Stimulated activated CD8-positive, alpha-beta memory T cell treated with anti-CD3 and anti-CD28 coated beads, Interleukin-7, amount 100 ng/mL, for 4 hours (primary cell): Measurements from ENCODE around the gene MED27.

ENCODE experiments used
- DNase-seq, 2 donors: peaks; one replicate each; pipeline ENCODE4 v3.0.0-alpha.2; 2020; ENCODE audit warnings: low read depth in 2 of 2

Gene MED27

DNA sequence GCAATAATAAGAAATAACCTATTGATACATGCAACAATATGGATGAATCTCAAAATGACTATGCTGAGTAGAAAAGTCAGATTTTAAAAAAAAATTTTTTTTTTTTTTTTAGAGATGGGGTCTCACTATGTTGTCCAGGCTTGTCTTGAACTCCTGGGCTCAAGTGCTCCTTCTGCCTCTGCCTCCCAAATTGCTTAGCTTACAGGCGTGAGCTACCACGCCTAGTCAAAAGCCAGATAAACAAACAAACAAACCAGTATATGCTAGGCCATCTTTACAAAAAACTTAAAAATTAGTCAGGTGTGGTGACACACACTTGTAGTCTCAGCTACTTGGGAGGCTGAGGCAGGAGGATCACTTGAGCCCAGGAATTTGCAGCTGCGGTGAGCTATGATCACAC is 79.0 kb downstream of the MED27 start:
- no peak for DNase-seq

DNA sequence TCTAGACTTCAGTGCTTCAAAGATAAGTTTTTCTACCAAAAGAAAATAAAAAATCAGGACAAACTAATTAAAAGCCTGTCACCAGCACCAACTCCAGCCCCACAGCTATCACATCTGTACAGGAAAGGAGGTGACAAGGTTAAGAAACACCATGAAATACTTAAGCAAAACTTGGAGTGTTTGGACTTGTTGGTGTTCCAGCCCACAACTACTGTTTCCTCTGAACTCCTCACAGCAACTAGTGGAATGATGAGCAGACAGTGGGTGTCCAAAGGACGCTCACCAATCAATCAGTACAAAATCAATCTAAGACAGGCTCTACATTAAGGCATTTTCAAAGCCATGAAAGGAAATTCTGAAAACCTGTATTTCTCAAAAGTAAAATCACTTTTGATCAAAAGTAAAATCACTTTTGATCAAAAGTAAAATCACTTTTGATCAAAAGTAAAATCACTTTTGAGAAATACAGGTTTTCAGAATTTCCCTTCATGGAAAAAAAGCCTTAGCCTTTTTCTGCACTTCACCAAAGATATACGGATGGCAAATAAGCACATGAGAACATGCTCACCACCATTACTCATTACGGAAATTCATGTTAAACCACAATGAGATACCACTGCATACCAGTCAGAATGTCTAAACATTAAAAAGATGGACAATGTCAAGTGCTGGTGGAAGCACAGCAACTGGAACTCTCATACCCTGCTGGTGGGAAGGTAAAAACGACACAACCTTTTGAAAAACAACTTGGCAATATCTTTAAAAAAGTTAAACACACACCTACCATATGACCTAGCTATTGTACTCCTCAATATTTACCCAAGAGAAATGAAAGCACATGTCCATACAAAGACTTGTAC is 79.7 kb downstream of the MED27 start:
- DNase-seq, result no peak

DNA sequence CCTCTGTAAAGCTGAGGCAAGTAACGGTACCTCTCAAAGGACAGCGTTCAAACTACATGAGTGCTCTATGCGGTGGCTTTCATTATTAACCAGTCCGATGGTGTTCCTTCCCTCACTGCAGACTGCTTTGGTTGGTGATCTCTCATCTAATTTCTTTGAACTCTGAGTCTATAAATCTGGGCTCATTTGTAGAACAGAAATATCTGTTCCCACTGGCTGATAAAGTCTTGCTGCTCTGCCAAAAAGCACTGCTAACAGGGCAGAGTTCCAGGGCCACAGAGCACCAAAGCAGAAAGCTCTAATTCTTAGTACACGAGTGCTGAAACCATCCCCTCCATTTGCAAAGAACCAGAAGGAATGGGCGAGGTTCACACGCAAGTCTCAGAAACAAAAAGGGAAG is 81.9 kb downstream of the MED27 start:
- DNase-seq, result no peak

DNA sequence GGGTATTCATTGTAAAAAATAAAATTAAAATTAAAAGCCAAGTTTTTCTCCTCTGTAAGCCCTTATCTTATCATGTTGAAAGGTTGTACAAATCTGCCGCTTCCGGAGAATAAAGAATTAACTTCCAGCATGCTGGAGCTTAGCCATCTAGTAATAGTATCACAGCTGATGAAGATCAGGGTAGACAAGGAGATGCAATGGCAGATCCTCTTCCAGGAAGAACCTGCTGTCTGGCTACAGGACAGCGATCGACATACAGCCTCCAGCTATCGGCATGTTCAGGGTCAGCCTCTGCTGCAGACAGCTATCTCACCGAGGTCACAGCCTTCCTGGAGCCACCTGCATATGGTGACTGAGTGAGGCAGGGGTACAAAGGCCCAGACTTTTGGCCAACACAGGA is 82.6 kb downstream of the MED27 start:
- no peak for DNase-seq

DNA sequence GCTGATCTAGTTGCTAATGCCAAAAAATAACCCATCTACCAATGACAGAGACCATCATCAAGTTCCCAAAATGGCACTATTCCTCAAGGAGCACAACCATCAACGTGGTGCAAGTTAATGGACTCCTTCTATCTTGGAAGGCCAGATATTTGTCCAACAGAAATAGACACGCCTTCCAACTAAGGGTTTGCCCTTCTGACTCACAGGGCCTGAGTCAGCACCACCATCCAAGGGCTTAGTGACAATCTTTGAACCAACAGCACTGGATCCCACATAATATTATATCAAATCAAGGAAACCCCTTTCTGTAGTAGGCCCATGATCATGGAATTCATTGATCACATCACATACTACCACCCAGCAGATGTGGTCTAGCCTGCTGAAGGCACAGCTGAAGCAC is 84.3 kb downstream of the MED27 start:
- DNase-seq, result no peak

DNA sequence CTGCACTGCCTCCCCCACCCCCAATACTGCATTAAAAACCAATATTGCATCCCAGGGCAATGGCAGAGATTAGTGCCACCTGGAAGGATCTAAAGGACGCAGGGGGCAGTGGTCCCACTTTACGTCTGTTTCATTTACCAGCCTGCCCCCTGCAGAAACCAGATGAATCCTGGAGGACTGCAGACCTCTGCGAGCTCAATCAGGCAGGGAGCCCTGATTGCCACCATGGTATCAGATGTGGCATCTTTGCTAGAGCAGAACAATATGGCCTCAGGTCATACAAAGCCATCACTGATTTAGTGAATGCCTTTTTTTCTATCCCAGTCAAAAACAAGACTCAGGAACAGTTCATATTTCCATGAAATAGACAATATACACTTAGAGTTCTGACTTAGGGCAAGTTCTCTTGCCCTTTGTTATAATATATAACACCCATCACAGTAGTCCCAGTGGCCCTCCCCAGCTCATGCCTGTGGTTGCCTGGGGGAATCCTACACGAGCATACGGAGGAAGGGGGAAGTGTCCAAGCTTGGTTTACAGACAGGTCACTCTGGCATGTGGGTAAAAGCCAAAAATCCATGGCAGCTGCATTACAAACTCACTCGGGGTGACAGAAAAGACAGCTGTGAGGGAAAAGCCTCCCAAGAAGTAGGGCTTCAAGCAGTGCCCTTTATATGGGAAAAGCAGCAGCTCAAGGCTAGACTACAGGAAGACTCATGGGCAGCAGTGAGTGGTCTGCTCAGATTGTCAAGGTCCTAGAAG is 85.1 kb downstream of the MED27 start:
- DNase-seq, result no peak

DNA sequence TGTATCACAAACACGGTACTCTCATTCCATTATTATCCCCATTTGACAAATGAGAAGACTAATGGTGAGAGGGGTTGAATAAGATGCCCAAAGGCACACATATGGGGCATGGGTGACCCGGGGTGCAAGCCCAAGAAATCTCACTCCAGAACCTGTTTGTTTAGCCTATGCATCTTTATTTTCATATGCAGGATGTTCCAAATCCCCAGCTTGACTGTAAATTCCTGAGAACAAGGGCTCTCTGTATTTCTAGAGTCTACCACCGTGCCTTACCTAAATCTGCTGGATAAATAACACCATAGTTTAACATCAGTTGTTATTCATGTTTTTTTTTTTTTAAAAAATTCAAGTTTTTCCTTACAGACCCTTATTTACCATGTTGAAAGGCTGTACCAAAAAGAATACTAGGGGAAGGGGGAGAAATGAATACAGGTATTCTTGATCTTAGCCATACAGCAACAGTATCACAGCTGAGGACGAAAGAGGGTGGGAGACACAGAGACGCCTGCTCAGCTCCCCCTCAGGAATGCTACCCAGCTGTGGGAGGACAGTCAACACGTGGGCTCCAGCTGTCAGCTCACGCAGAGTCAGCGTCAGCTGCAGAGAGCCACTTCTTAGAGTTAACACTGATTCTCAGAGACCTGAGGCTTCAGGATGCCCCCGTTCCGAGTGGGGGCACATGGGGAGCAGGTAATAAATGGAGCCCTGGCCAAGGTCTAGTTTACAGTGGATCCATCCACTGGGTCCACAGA is 86.6 kb downstream of the MED27 start:
- no peak for DNase-seq

DNA sequence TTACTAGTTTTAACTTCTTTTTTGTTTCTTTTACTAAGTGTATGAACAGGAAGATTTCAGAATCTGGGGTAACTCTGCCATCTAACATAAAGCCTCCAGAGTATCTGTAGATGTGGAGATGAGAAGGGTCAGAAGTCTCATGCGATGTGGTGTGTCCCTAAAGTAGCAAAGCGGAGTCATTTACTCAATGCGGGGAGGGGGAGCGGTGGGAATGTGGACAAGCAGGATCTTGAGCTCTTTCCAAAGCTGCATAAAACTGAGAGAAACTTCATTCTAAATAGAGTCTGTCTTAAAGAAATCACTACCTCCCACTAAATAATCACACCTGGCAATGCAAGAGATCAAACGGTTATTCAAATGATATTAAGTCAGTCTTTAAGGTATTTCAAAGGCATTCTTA is 92.4 kb downstream of the MED27 start:
- DNase-seq, result no peak

DNA sequence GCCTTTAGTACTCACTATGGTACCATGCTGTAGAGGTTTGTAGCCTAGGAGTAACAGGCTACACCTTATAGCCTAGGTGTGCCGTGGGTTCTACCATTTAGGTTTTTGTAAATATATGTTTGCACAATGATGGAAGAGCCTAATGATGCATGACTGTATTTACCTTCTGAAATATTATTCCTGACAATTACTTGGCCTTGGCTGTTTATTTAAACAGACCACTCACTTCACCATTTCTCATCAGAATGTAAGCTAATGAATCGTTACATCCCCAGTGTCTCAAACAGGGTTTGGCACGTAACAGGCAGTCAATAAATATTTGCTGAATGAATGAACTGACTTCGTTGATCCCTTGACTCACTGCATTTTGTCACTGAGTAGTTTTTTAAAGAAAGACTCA is 93.1 kb downstream of the MED27 start:
- no peak for DNase-seq

DNA sequence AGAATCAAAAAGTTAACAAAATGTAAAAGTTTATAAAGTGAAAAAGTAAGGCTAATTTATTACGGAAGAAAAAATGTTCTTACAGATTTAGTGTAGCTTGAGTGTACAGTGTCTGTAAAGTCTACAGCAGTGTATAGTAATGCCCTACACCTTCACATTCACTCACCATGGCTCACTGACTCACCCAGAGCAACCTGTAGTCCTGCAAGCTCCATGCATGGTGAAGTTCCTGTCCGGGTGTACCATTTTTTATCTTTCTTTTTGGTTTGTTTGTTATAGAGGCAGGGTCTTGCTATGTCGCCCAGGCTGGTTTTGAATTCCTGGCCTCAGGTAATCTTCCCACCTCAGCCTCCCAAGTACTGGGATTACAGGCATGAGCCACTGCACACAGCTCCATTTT is 93.6 kb downstream of the MED27 start:
- no peak for DNase-seq

DNA sequence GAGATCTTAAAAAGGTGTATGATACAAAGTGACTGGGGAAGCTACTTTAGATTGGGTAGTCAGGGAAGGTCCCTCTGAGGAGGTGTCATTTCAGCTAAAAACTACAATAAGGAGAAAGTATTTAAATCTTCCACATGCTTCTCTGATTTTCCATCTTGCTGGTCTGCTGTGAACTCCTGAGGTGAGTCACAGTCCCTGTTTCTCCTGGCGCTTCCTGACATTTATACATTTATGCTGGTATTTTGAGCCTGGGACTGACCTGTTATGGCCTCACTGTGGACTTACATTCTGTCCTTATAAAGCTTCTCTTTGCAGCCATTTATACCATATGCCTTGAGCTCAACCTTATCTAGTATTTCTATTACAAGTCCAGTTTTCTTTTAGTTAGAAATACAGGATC is 95.1 kb downstream of the MED27 start:
- DNase-seq, result no peak

DNA sequence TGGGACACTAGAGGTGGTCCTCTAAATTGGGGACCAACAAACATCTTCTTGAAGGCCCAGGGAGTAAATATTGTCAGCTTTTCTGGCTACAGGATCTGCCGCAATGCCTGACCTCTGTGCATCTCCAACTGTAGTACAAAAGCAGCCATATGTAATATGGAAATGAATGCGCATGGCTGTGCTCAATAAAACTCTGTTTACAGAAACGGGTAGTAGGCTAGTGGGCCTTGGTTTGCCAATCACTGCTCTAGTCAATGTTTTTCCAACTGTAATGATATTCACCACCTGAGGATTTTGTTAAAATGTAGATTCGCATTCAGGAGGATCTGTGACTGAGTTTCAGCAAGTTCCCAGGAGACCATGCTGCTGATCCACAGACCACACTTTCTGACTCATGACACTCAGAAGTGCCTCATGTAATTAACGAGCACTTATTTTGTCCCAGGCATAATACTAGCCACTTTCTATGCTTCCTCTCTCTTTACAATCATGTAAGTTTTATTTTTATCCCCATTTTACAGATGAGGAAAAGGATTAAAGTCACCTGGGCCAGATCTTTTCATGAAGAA is 96.9 kb downstream of the MED27 start:
- no peak for DNase-seq

DNA sequence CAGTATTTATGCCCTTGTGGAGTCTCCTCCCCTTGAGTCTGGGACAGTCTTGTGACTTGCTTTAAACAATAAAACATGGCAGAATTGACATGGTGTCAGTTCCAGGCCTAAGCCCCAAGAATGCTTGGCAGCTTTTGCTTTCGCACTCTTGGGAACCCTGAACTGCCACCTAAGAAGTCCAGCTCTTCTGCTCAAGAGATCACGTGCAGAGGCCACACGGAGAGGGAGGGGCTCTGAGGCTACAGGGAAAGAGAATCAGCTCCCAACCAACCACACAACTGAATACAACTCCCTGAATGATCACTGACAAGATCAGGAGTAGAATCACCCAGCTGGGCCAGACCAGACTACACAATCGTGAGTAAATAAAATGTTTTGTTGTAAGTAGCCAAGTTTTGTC is 97.6 kb downstream of the MED27 start:
- DNase-seq, result no peak

DNA sequence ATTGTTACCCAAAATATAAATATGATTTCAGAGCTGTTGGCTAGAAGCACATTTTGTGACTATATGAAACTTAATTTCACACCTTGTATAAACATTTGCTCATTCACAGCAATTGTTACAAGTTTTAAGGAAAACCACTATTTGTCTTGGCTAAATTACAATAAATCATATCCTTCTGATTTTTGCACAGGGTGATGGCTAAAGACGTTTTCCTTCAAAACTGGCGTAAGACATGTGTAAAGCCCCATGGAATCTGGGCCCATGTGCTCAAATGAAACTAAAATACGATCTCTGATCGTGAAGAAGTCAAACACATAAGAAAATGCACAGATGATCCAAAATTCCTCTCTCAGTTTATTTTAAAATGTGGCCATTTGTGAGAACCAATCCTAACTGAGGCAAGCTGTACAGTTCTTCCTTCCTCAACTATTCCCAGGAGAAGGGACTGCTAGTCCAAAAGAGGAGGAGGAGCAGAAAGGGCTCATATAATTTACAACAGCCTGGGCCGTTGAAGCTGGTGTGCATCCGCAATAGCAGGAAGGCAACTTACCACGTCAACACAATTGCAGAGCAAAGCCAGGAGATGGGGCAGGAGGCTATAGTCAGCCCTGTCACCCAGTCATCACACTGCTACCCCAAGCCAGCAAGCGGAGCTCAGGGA is 98.4 kb downstream of the MED27 start:
- no peak for DNase-seq

DNA sequence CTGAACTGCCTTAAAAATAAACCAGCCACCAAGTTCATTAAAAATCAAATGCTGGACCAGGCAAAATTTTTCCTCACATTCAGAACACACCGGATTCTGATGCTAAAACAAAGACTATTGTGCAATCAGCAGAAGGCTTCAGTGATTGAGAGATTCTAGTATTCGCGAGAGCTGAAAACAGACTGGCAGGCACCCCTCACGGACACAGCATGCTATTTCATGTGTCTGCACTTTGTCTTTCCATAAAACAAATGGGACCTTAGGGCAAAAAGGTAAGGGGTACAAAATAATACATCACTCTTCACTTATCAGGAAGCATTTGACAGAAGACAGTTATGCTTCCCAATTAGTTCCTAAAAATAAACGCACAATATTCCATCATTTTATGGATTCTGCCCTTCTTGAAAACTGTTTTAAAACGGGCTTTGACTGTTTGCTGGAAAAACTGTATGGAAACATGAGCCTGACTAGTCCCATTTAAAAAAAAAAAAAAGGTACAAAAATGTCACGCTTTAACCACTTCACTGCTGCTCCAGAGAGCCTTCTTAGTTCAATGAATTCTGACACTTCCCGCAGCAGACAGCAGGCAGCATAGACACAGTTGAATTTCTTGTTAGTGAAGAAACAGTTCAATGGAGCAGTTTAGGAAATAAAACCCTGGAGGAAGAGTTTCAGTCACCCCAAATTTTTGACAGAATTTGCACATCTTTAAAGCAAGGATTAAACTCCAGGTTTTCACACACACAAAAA is 99.2 kb downstream of the MED27 start:
- no peak for DNase-seq

DNA sequence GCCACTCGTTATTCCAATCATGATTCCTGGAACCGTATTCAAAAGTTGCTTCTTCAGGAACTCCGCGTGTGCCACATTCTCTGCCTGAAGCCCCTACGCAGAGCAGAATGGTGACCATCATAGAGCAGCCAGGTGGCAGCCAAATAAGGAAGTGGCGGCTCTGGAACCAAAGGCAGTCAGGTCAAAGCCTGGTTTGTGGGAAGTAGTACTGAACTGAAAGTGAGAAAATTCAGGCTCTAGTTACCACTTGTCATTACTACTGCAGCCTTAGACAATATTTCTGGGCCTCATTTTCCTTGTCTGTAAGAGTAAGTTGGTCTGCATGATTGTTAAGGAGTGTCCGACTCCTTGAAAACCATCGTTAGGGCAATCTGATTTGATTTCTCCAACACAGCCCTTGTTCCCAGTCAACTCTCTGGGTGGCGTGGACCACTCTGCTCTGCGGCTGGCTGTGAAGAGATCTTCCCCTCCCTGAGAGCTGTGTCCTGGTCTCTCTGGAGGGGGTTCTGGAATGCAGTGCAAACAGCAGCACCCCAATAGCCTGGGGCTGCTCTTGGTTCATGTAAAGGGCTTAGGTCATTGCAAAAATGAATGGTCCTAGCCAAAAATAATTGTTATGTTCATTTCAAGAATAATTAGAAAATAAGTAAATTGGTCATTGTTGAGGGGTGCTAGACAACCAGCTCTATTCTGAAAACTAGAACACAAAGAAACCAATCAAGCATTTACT is 102.4 kb downstream of the MED27 start:
- no peak for DNase-seq

DNA sequence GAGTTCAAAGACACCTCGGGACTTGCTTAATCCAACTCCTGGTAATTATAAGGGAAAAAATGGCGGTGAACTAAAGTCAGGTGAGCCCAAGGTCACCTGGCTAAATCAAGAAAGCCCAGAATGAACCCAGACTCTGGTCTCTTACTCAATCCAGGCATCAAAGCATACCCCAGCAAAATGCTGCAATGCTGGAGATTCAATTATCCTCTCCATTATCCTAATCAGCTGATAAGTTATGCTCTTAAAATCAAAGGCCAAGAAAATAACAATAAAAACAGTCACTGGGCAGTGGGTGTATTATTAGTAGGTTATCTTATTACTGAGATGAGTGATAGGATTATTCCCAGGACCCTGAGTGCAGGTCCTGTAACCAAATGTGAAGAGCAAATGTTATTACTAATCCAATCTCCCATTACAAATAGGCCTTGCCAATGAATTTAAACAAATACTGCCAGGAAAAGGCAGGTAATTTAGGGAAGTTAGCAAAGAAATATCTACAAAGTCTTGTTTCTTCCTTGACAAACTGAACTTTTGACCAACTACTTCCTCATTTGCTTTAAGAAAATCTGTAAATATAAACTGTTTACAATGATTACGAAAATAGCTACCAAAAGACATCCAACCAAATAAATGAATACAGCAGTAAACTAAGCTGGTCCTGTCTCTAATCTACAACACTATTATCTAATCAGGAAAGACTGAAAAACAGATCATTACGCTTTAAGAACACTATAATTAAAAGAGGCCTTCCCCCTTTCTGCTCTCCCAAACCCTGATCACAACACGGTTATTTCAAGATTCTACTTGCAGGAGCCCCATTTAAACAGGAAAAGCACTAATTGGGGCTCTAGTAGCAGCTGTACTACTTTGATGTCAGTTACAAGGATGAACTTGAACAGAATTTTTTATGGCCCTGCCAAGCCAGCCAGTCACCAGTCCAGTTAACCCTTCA is 103.2 kb downstream of the MED27 start:
- DNase-seq, result no peak

DNA sequence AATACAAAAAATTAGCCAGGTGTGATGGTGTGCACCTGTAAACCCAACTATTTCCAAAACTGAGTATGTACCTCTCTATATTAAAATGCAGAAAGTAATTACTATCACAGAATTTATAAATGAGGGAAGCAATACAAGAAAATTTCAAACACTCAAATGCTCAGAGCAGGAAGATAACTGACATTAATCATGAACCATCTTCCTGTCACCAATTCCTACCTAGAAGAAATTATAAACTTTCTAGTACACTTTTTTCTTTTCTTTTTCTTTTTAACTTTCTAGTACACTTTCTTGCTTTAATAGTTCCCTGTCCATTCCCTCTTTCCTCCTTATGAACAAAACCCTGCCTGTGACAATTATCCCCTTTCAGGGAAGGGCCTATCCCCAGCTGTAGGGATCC is 106.8 kb downstream of the MED27 start:
- no peak for DNase-seq

DNA sequence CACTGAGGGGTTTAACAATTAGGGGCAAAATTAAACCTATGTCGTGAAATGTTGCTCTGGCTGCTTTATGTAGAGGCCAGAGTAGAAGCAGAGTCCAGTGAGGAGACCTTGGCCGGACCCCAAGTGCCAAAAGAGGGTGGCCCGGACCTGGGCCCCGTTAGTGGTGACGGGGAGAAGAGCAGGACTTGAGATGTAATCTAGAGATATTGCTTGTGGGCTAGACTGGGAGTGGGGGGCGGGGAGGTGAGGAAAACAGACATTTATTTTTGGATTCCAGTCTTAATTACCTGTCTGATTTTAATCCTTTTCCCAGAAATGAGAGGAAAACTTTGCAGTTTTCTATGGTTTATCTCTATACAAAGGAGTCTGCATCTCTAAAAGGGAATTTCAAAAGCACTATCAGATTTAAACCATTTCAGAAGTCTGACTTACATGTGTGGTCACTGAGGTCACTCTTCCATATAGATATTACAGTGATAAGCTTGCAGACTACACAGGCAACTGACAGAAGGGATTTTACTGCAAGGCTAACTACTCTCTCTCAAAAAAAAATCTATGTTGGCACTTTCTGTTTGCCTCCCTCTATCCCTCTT is 108.1 kb downstream of the MED27 start:
- no peak for DNase-seq
